NCI-H1694 (cell line): Measurements from ENCODE around the gene C9orf72.
"Not testable (repeated sequence)": the region's sequence is repeated elsewhere in the genome, so short reads cannot be mapped to it uniquely, and the experiment has no call there.

Source experiments
- DNase-seq: peaks from one replicate; lab custom pipeline; 2025; lab: John Stamatoyannopoulos, UW

C9orf72 gene

GRCh38 chr9:27514551-27514950, 58.7 kb downstream of the C9orf72 start:
- no peak for DNase-seq

GRCh38 chr9:27511771-27512170, 61.5 kb downstream of the C9orf72 start:
- DNase-seq: no peak

- no peak for DNase-seq
Observed at GRCh38 chr9:27510780-27511179, 62.5 kb downstream of the C9orf72 start.

- DNase-seq: no peak
Observed at GRCh38 chr9:27506981-27507380, 66.3 kb downstream of the C9orf72 start.

GRCh38 chr9:27505744-27506161, 67.5 kb downstream of the C9orf72 start:
- DNase-seq: no peak

- no peak for DNase-seq
Observed at GRCh38 chr9:27504259-27504658, 69.0 kb downstream of the C9orf72 start.

GRCh38 chr9:27503623-27504022, 69.7 kb downstream of the C9orf72 start:
- DNase-seq: no peak

GRCh38 chr9:27500902-27501301, 72.4 kb downstream of the C9orf72 start:
- DNase-seq: not testable (repeated sequence)

GRCh38 chr9:27499451-27499850, 73.8 kb downstream of the C9orf72 start:
- no peak for DNase-seq

GRCh38 chr9:27497883-27498417, 75.3 kb downstream of the C9orf72 start:
- no peak for DNase-seq
